ENCODE data around the gene ZSCAN30. TPM values are rescaled to one million over a fixed set of nuclear protein-coding genes. Genes with fewer than 3 reads are reported as not detected.
A peak's percentile ranks its signal among the peaks of the same experiment; 100 is the strongest.

The ZSCAN30 gene
- total RNA-seq, 1 donor from 2014 or later = 41.0 TPM

GRCh38 chr18:35296060-35296459 is 6.0 kb upstream of the ZSCAN30 start:
- Mint-ChIP-seq H3K9me3 (ENCODE audit: unreplicated experiment) (no peaks in the 10 kb centered on the region), H3K4me1 (ENCODE audit: low read depth, unreplicated experiment) (peaks cover 6% of the 10 kb centered on the region), H3K4me3 (ENCODE audit: unreplicated experiment) (no peak overlapping the region), H3K27me3 (ENCODE audit: unreplicated experiment) (peaks cover 2% of the 10 kb centered on the region), H3K27ac (ENCODE audit: unreplicated experiment) (no peak overlapping the region), H3K36me3 (ENCODE audit: unreplicated experiment) (peaks cover 17% of the 10 kb centered on the region)
- no peak for TF ChIP-seq CTCF (IDR thresholded peaks at IDR 0.05; ENCODE audit: partially characterized antibody, unreplicated experiment)
- DNase-seq = no peak

GRCh38 chr18:35291166-35291565 is 1.1 kb upstream of the ZSCAN30 start:
- Mint-ChIP-seq H3K9me3 (ENCODE audit: unreplicated experiment) (peaks cover 10% of the 10 kb centered on the region), H3K27ac (ENCODE audit: unreplicated experiment) (no peak overlapping the region), H3K27me3 (ENCODE audit: unreplicated experiment) (peaks cover 8% of the 10 kb centered on the region), H3K4me1 (ENCODE audit: low read depth, unreplicated experiment) (peaks cover 6% of the 10 kb centered on the region), H3K4me3 (ENCODE audit: unreplicated experiment) (peak overlapping the region; percentile 100), H3K36me3 (ENCODE audit: unreplicated experiment) (peaks cover 4% of the 10 kb centered on the region)
- no peak for TF ChIP-seq CTCF (IDR thresholded peaks at IDR 0.05; ENCODE audit: partially characterized antibody, unreplicated experiment)
- no peak for DNase-seq

- TF ChIP-seq CTCF (IDR thresholded peaks at IDR 0.05; ENCODE audit: partially characterized antibody, unreplicated experiment) = no peak
- no peak for DNase-seq
- H3K4me3 Mint-ChIP-seq (ENCODE audit: unreplicated experiment) = peak overlapping the region; percentile 100
- H3K27ac Mint-ChIP-seq (ENCODE audit: unreplicated experiment) = peak overlapping the region; percentile 97
- H3K9me3 Mint-ChIP-seq (ENCODE audit: unreplicated experiment) = peaks cover 10% of the 10 kb centered on the region
- peaks cover 8% of the 10 kb centered on the region for H3K27me3 Mint-ChIP-seq (ENCODE audit: unreplicated experiment)
- peaks cover 4% of the 10 kb centered on the region for H3K36me3 Mint-ChIP-seq (ENCODE audit: unreplicated experiment)
- H3K4me1 Mint-ChIP-seq (ENCODE audit: low read depth, unreplicated experiment) = peaks cover 6% of the 10 kb centered on the region
These were observed 319 bp downstream of the ZSCAN30 start for GRCh38 chr18:35289727-35290093.

- H3K27me3 Mint-ChIP-seq (ENCODE audit: unreplicated experiment) = peaks cover 8% of the 10 kb centered on the region
- H3K36me3 Mint-ChIP-seq (ENCODE audit: unreplicated experiment) = peaks cover 4% of the 10 kb centered on the region
- peak overlapping the region; percentile 97 for H3K27ac Mint-ChIP-seq (ENCODE audit: unreplicated experiment)
- TF ChIP-seq CTCF (IDR thresholded peaks at IDR 0.05; ENCODE audit: partially characterized antibody, unreplicated experiment) = no peak
- no peak for DNase-seq
- H3K4me3 Mint-ChIP-seq (ENCODE audit: unreplicated experiment) = peak overlapping the region; percentile 100
- H3K4me1 Mint-ChIP-seq (ENCODE audit: low read depth, unreplicated experiment) = peaks cover 6% of the 10 kb centered on the region
- H3K9me3 Mint-ChIP-seq (ENCODE audit: unreplicated experiment) = peaks cover 10% of the 10 kb centered on the region
These were observed 736 bp downstream of the ZSCAN30 start for GRCh38 chr18:35289293-35289692.

GRCh38 chr18:35284841-35285240 is 5.2 kb downstream of the ZSCAN30 start:
- H3K27me3 Mint-ChIP-seq (ENCODE audit: unreplicated experiment) = peaks cover 3% of the 10 kb centered on the region
- DNase-seq = no peak
- no peak overlapping the region for H3K4me3 Mint-ChIP-seq (ENCODE audit: unreplicated experiment)
- H3K9me3 Mint-ChIP-seq (ENCODE audit: unreplicated experiment) = peaks cover 6% of the 10 kb centered on the region
- TF ChIP-seq CTCF (IDR thresholded peaks at IDR 0.05; ENCODE audit: partially characterized antibody, unreplicated experiment) = no peak
- no peak overlapping the region for H3K27ac Mint-ChIP-seq (ENCODE audit: unreplicated experiment)
- peaks cover 19% of the 10 kb centered on the region for H3K36me3 Mint-ChIP-seq (ENCODE audit: unreplicated experiment)
- no peaks in the 10 kb centered on the region for H3K4me1 Mint-ChIP-seq (ENCODE audit: low read depth, unreplicated experiment)
